Upper lobe of left lung (tissue), 6 donors: ENCODE data around the gene RNU4-1. TPM values are rescaled to one million over a fixed set of nuclear protein-coding genes. Genes with fewer than 3 reads are reported as not detected.

Experiments used
- ATAC-seq, 2 donors: fragments of 200-7000 bp; cut with Tn5 transposase; one replicate each; pipeline ENCODE4 v1.9.1; 2022; ENCODE audit warnings: mild to moderate bottlenecking in 2 of 2, moderate library complexity in 2 of 2; ENCODE audit not compliant: low FRiP score in 2 of 2
- DNase-seq, 2 donors: peaks; one replicate each; pipeline ENCODE4 v3.0.0-alpha.2; 2019 to 2020
- H3K27ac ChIP-seq, 4 donors: fragments of 200-600 bp; sonication (generic); one replicate each; pipeline ENCODE4 v1.5.1; 2016 to 2019
- H3K27me3 ChIP-seq, 4 donors: fragments of 200-600 bp; sonication (generic); one replicate each; pipeline ENCODE4 v1.5.1; 2017 to 2019
- H3K36me3 ChIP-seq, 4 donors: fragments of 200-600 bp; sonication (generic); one replicate each; pipeline ENCODE4 v1.5.1; 2016 to 2019
- H3K4me1 ChIP-seq, 4 donors: fragments of 200-600 bp; sonication (generic); one replicate each; pipeline ENCODE4 v1.5.1; 2018 to 2019
- H3K4me3 ChIP-seq, 4 donors: fragments of 200-600 bp; sonication (generic); one replicate each; pipeline ENCODE4 v1.5.1; 2017 to 2019; ENCODE audit warnings: mild to moderate bottlenecking in 2 of 4, moderate library complexity in 1 of 4
- H3K9me3 ChIP-seq, 4 donors: fragments of 200-600 bp; sonication (generic); one replicate each; pipeline ENCODE4 v1.5.1; 2018 to 2019
- CTCF ChIP-seq, 6 experiments: fragments of 450-650 bp in 4 of 6; fragments of 200-600 bp in 2 of 6; sonication (generic) in 2 of 6; IDR thresholded peaks; one replicate each; pipeline ENCODE4 v1.5.1; 2016 to 2019; ENCODE audit warnings: antibody characterized with exemption in 6 of 6
- EP300 ChIP-seq, 4 donors: sonication (generic); formaldehyde crosslinking; IDR thresholded peaks; one replicate each; pipeline ENCODE4 v1.5.1; 2017; ENCODE audit warnings: antibody characterized with exemption in 4 of 4, control low read depth in 2 of 4
- POLR2A ChIP-seq, 4 donors: fragments of 450-650 bp; IDR thresholded peaks; one replicate each; pipeline ENCODE4 v1.5.1; 2016 to 2017; ENCODE audit warnings: antibody characterized with exemption in 4 of 4, mild to moderate bottlenecking in 2 of 4
- POLR2AphosphoS5 ChIP-seq, 2 donors: sonication (generic); formaldehyde crosslinking; IDR thresholded peaks; one replicate each; pipeline ENCODE4 v1.5.1; 2017; ENCODE audit warnings: antibody characterized with exemption in 2 of 2
- WGBS, 2 donors: methylation state at CpG; one replicate each; pipeline ENCODE4 v1.1.5; 2017 to 2018; 5-methylcytosine and 5-hydroxymethylcytosine counted together
- total RNA-seq, 6 donors: library from RNA; depleted of rRNA in 4 of 6; stranded (reverse); fragments of >200 nt in 4 of 6; gene quantifications; one replicate each; pipeline versions ENCODE4 v1.1.0 to v1.2.1, GENCODE V29; 2016 to 2021
- donor health status: DM: no; HTN: no; CAD: no; lungs with moderate emphysema.
- donor health status: DM: no; HTN: yes; CAD: no; lungs with severe emphysema.

RNU4-1 gene
- total RNA-seq, 6 donors from 2014 or later: under 0.01 to 4,461 (median under 0.01) TPM

GRCh38 chr12:120266180-120266870 lies 26.7 kb downstream of the RNU4-1 start:
- Histone ChIP-seq H3K27me3 (no peaks in the 10 kb centered on the region), H3K36me3 (no peaks in the 10 kb centered on the region), H3K9me3 (no peaks in the 10 kb centered on the region), H3K27ac (peak overlapping the region in 3 of 4 donors; percentile 5 to 68 (median 48)), H3K4me3 (no peak overlapping the region), H3K4me1 (peaks cover 37 to 60% (median 53%) of the 10 kb centered on the region in 4 donors)
- DNase-seq (no peak), ATAC-seq (no peak)
- TF ChIP-seq CTCF (IDR thresholded peaks at IDR 0.05) (no peak), POLR2AphosphoS5 (IDR thresholded peaks at IDR 0.05) (no peak), POLR2A (IDR thresholded peaks at IDR 0.05) (no peak), EP300 (IDR thresholded peaks at IDR 0.05) (no peak)
- 33 to 41% methylated on average over 8 of the region's 8 CpGs for WGBS, 2 donors

GRCh38 chr12:120265473-120266179 lies 27.4 kb downstream of the RNU4-1 start, which contains the start of gene PXN:
Gene PXN, minus strand, starts transcription at chr12:120265730. Its CDS starts 101 bp downstream, at chr12:120265629.
- peak in 3 of 4 donors; percentile 41 to 81 (median 73) for TF ChIP-seq POLR2A (IDR thresholded peaks at IDR 0.05)
- TF ChIP-seq EP300 (IDR thresholded peaks at IDR 0.05): no peak
- TF ChIP-seq CTCF (IDR thresholded peaks at IDR 0.05): peak; percentile 81 to 94 (median 91)
- peak; percentile 53 to 61 for TF ChIP-seq POLR2AphosphoS5 (IDR thresholded peaks at IDR 0.05)
- Histone ChIP-seq H3K9me3 (no peaks in the 10 kb centered on the region), H3K27me3 (no peaks in the 10 kb centered on the region), H3K36me3 (no peaks in the 10 kb centered on the region), H3K4me3 (peak within 1 kb of the TSS; percentile 79 to 96 (median 93)), H3K27ac (peak within 1 kb of the TSS; percentile 91 to 99 (median 96)), H3K4me1 (peaks cover 44 to 67% (median 58%) of the 10 kb centered on the region in 4 donors)
- DNase-seq (peak; percentile 92 to 99), ATAC-seq (peak; percentile 94 to 95)
- WGBS, 2 donors: 6 to 7% methylated on average over 5 to 16 of the region's 81 CpGs

GRCh38 chr12:120264904-120265472 lies 28.0 kb downstream of the RNU4-1 start:
- Histone ChIP-seq H3K4me3 (peak overlapping the region; percentile 79 to 96 (median 93)), H3K27ac (peak overlapping the region; percentile 91 to 99 (median 96)), H3K4me1 (peaks cover 50 to 74% (median 63%) of the 10 kb centered on the region in 4 donors), H3K27me3 (no peaks in the 10 kb centered on the region), H3K36me3 (no peaks in the 10 kb centered on the region), H3K9me3 (no peaks in the 10 kb centered on the region)
- no peak for ATAC-seq
- no peak for DNase-seq
- 1 to 8% methylated on average over 14 to 24 of the region's 29 CpGs for WGBS, 2 donors
- no peak for TF ChIP-seq POLR2AphosphoS5 (IDR thresholded peaks at IDR 0.05)
- no peak for TF ChIP-seq EP300 (IDR thresholded peaks at IDR 0.05)
- TF ChIP-seq POLR2A (IDR thresholded peaks at IDR 0.05): no peak
- no peak for TF ChIP-seq CTCF (IDR thresholded peaks at IDR 0.05)

GRCh38 chr12:120264086-120264903 lies 28.7 kb downstream of the RNU4-1 start:
- peak overlapping the region; percentile 91 to 99 (median 96) for H3K27ac ChIP-seq
- ATAC-seq (no peak), DNase-seq (no peak)
- H3K9me3 ChIP-seq: no peaks in the 10 kb centered on the region
- TF ChIP-seq POLR2A (IDR thresholded peaks at IDR 0.05) (no peak), CTCF (IDR thresholded peaks at IDR 0.05) (no peak)
- no peaks in the 10 kb centered on the region for H3K36me3 ChIP-seq
- peaks cover 57 to 80% (median 70%) of the 10 kb centered on the region in 4 donors for H3K4me1 ChIP-seq
- peak overlapping the region; percentile 79 to 96 (median 93) for H3K4me3 ChIP-seq
- H3K27me3 ChIP-seq: no peaks in the 10 kb centered on the region
- WGBS, 2 donors: 30 to 41% methylated on average over 14 to 15 of the region's 15 CpGs
